Measurements from ENCODE around the gene ALG1L2.
"Not testable (repeated sequence)": the region's sequence is repeated elsewhere in the genome, so short reads cannot be mapped to it uniquely, and the experiment has no call there.

Gene ALG1L2

GRCh38 chr3:130073582-130073981, 8.0 kb upstream of the ALG1L2 start:
- DNase-seq = no peak
- no peaks in the 10 kb centered on the region for H4K20me1 ChIP-seq (ENCODE audit: insufficient read depth, low read length)
- H3K36me3 ChIP-seq (ENCODE audit: insufficient read depth, low read length) = no peaks in the 10 kb centered on the region
- H3K9ac ChIP-seq (ENCODE audit: low read depth, low read length) = no peak overlapping the region
- H3K4me1 ChIP-seq (ENCODE audit: insufficient read depth, low read length) = no peaks in the 10 kb centered on the region
- H3K27ac ChIP-seq (ENCODE audit: low read length) = no peak overlapping the region
- H3K27me3 ChIP-seq (ENCODE audit: insufficient read depth, low read length, poor library complexity) = no peaks in the 10 kb centered on the region
- H2AFZ ChIP-seq (ENCODE audit: low read depth, low read length) = no peak overlapping the region
- TF ChIP-seq EZH2 (IDR thresholded peaks at IDR 0.05; ENCODE audit: borderline replicate concordance, low read depth, low read length, severe bottlenecking) (no peak), CTCF (IDR thresholded peaks at IDR 0.05; ENCODE audit: borderline replicate concordance, extremely low read depth, low read length, poor library complexity, severe bottlenecking) (no peak)
- no peak overlapping the region for H3K4me3 ChIP-seq (ENCODE audit: low read depth in 1 of 2, low read length in 2 of 2)
- H3K9me3 ChIP-seq (ENCODE audit: insufficient read depth, low read length, severe bottlenecking) = no peaks in the 10 kb centered on the region
- H3K79me2 ChIP-seq (ENCODE audit: insufficient read depth, low read length) = no peaks in the 10 kb centered on the region
- no peak overlapping the region for H3K4me2 ChIP-seq (ENCODE audit: insufficient read depth, low read length)
- no peak for ATAC-seq (ENCODE audit: insufficient read depth, low read depth)

- Histone ChIP-seq H3K36me3 (ENCODE audit: insufficient read depth, low read length) (no peaks in the 10 kb centered on the region), H3K9me3 (ENCODE audit: insufficient read depth, low read length, severe bottlenecking) (no peaks in the 10 kb centered on the region), H3K27ac (ENCODE audit: low read length) (no peak overlapping the region), H3K4me3 (ENCODE audit: low read depth in 1 of 2, low read length in 2 of 2) (no peak overlapping the region), H3K4me2 (ENCODE audit: insufficient read depth, low read length) (no peak overlapping the region), H3K4me1 (ENCODE audit: insufficient read depth, low read length) (no peaks in the 10 kb centered on the region), H4K20me1 (ENCODE audit: insufficient read depth, low read length) (no peaks in the 10 kb centered on the region), H3K27me3 (ENCODE audit: insufficient read depth, low read length, poor library complexity) (no peaks in the 10 kb centered on the region), H3K9ac (ENCODE audit: low read depth, low read length) (no peak overlapping the region), H3K79me2 (ENCODE audit: insufficient read depth, low read length) (no peaks in the 10 kb centered on the region), H2AFZ (ENCODE audit: low read depth, low read length) (no peak overlapping the region)
- TF ChIP-seq EZH2 (IDR thresholded peaks at IDR 0.05; ENCODE audit: borderline replicate concordance, low read depth, low read length, severe bottlenecking) (no peak), CTCF (IDR thresholded peaks at IDR 0.05; ENCODE audit: borderline replicate concordance, extremely low read depth, low read length, poor library complexity, severe bottlenecking) (no peak)
- no peak for ATAC-seq (ENCODE audit: insufficient read depth, low read depth)
- no peak for DNase-seq
Observed at GRCh38 chr3:130077636-130078035, 4.0 kb upstream of the ALG1L2 start.

- DNase-seq; H3K4me2 ChIP-seq (ENCODE audit: insufficient read depth, low read length); H2AFZ ChIP-seq (ENCODE audit: low read depth, low read length); H3K79me2 ChIP-seq (ENCODE audit: insufficient read depth, low read length); H3K4me1 ChIP-seq (ENCODE audit: insufficient read depth, low read length); H3K9ac ChIP-seq (ENCODE audit: low read depth, low read length); H3K36me3 ChIP-seq (ENCODE audit: insufficient read depth, low read length); H3K27me3 ChIP-seq (ENCODE audit: insufficient read depth, low read length, poor library complexity); H3K4me3 ChIP-seq (ENCODE audit: low read depth in 1 of 2, low read length in 2 of 2); H4K20me1 ChIP-seq (ENCODE audit: insufficient read depth, low read length); H3K27ac ChIP-seq (ENCODE audit: low read length); ATAC-seq (ENCODE audit: insufficient read depth, low read depth); H3K9me3 ChIP-seq (ENCODE audit: insufficient read depth, low read length, severe bottlenecking): not testable (repeated sequence)
Observed at GRCh38 chr3:130083363-130084090, 1.9 kb downstream of the ALG1L2 start.

GRCh38 chr3:130084436-130084980, 2.9 kb downstream of the ALG1L2 start:
- TF ChIP-seq EZH2 (IDR thresholded peaks at IDR 0.05; ENCODE audit: borderline replicate concordance, low read depth, low read length, severe bottlenecking) = no peak
- Histone ChIP-seq H3K27me3 (ENCODE audit: insufficient read depth, low read length, poor library complexity) (no peaks in the 10 kb centered on the region), H3K4me1 (ENCODE audit: insufficient read depth, low read length) (no peaks in the 10 kb centered on the region), H4K20me1 (ENCODE audit: insufficient read depth, low read length) (no peaks in the 10 kb centered on the region), H3K79me2 (ENCODE audit: insufficient read depth, low read length) (no peaks in the 10 kb centered on the region), H3K9ac (ENCODE audit: low read depth, low read length) (no peak overlapping the region), H3K36me3 (ENCODE audit: insufficient read depth, low read length) (no peaks in the 10 kb centered on the region), H2AFZ (ENCODE audit: low read depth, low read length) (no peak overlapping the region), H3K4me2 (ENCODE audit: insufficient read depth, low read length) (no peak overlapping the region), H3K27ac (ENCODE audit: low read length) (no peak overlapping the region), H3K9me3 (ENCODE audit: insufficient read depth, low read length, severe bottlenecking) (no peaks in the 10 kb centered on the region), H3K4me3 (ENCODE audit: low read depth in 1 of 2, low read length in 2 of 2) (no peak overlapping the region)
- DNase-seq (no peak), ATAC-seq (ENCODE audit: insufficient read depth, low read depth) (no peak)

All from DND-41 (cell line).